ENCODE measurements around the gene AP3B1. TPM values are rescaled to one million over a fixed set of nuclear protein-coding genes. Genes with fewer than 3 reads are reported as not detected.

AP3B1 gene
- total RNA-seq, 1 experiment from 2014 or later = 70.5 TPM

GRCh38 chr5:78003919-78004318, 290.6 kb downstream of the AP3B1 start:
- DNase-seq (ENCODE audit: low spot score) = no peak

GRCh38 chr5:78003450-78003849, 291.0 kb downstream of the AP3B1 start:
- no peak for DNase-seq (ENCODE audit: low spot score)

GRCh38 chr5:78002690-78003089, 291.8 kb downstream of the AP3B1 start:
- no peak for DNase-seq (ENCODE audit: low spot score)

- DNase-seq (ENCODE audit: low spot score) = no peak
These were observed 293.3 kb downstream of the AP3B1 start for GRCh38 chr5:78001197-78001596.

GRCh38 chr5:78000191-78000590, 294.3 kb downstream of the AP3B1 start:
- DNase-seq (ENCODE audit: low spot score) = no peak

GRCh38 chr5:77999399-77999798, 295.1 kb downstream of the AP3B1 start:
- no peak for DNase-seq (ENCODE audit: low spot score)

GRCh38 chr5:77996943-77997342, 297.6 kb downstream of the AP3B1 start:
- no peak for DNase-seq (ENCODE audit: low spot score)

- no peak for DNase-seq (ENCODE audit: low spot score)
These were observed 298.6 kb downstream of the AP3B1 start for GRCh38 chr5:77995793-77996409.

- no peak for DNase-seq (ENCODE audit: low spot score)
These were observed 299.6 kb downstream of the AP3B1 start for GRCh38 chr5:77994943-77995342.

GRCh38 chr5:77993855-77994318, 300.6 kb downstream of the AP3B1 start:
- no peak for DNase-seq (ENCODE audit: low spot score)

- no peak for DNase-seq (ENCODE audit: low spot score)
These were observed 301.2 kb downstream of the AP3B1 start for GRCh38 chr5:77993141-77993854.

- no peak for DNase-seq (ENCODE audit: low spot score)
These were observed 303.4 kb downstream of the AP3B1 start for GRCh38 chr5:77991084-77991483.

GRCh38 chr5:77990020-77990419, 304.5 kb downstream of the AP3B1 start:
- DNase-seq (ENCODE audit: low spot score) = no peak

GRCh38 chr5:77987988-77988387, 306.5 kb downstream of the AP3B1 start:
- DNase-seq (ENCODE audit: low spot score) = no peak

GRCh38 chr5:77987331-77987730, 307.2 kb downstream of the AP3B1 start:
- no peak for DNase-seq (ENCODE audit: low spot score)

- no peak for DNase-seq (ENCODE audit: low spot score)
These were observed 308.2 kb downstream of the AP3B1 start for GRCh38 chr5:77986261-77986660.

- DNase-seq (ENCODE audit: low spot score) = no peak
These were observed 309.3 kb downstream of the AP3B1 start for GRCh38 chr5:77985247-77985646.

- DNase-seq (ENCODE audit: low spot score) = no peak
These were observed 309.9 kb downstream of the AP3B1 start for GRCh38 chr5:77984587-77984986.

- no peak for DNase-seq (ENCODE audit: low spot score)
These were observed 310.9 kb downstream of the AP3B1 start for GRCh38 chr5:77983482-77984199.

GRCh38 chr5:77981820-77982219, 312.7 kb downstream of the AP3B1 start:
- DNase-seq (ENCODE audit: low spot score) = no peak

- DNase-seq (ENCODE audit: low spot score) = no peak
These were observed 319.9 kb downstream of the AP3B1 start for GRCh38 chr5:77974576-77974975.

- no peak for DNase-seq (ENCODE audit: low spot score)
These were observed 321.3 kb downstream of the AP3B1 start for GRCh38 chr5:77973253-77973609.
